GM18861 (cell line): ENCODE results near the gene LMOD1.
"Not testable (repeated sequence)": the region's sequence is repeated elsewhere in the genome, so short reads cannot be mapped to it uniquely, and the experiment has no call there.

Experiments used
- ATAC-seq: cut with Tn5 transposase; IDR thresholded peaks from one replicate; pipeline ENCODE4 v1.9.1; 2021; ENCODE audit not compliant: unreplicated experiment

The LMOD1 gene

GRCh38 chr1:201877877-201878401, 68.4 kb downstream of the LMOD1 start:
- ATAC-seq, result no peak

- ATAC-seq, result no peak
These were observed 70.1 kb downstream of the LMOD1 start for GRCh38 chr1:201876148-201876818.

- ATAC-seq, result no peak
These were observed 71.7 kb downstream of the LMOD1 start for GRCh38 chr1:201874672-201875071.

- no peak for ATAC-seq
These were observed 76.0 kb downstream of the LMOD1 start for GRCh38 chr1:201870397-201870796.

- no peak for ATAC-seq
These were observed 84.9 kb downstream of the LMOD1 start for GRCh38 chr1:201861448-201861847.

- ATAC-seq, result no peak
These were observed 86.9 kb downstream of the LMOD1 start for GRCh38 chr1:201859424-201859823.

- not testable (repeated sequence) for ATAC-seq
These were observed 89.6 kb downstream of the LMOD1 start for GRCh38 chr1:201856722-201857121.

GRCh38 chr1:201851949-201852348, 94.4 kb downstream of the LMOD1 start:
- ATAC-seq, result no peak

- ATAC-seq, result no peak
These were observed 96.3 kb downstream of the LMOD1 start for GRCh38 chr1:201850053-201850397.

GRCh38 chr1:201849372-201850052, 96.8 kb downstream of the LMOD1 start:
- ATAC-seq, result no peak

- no peak for ATAC-seq
These were observed 98.1 kb downstream of the LMOD1 start for GRCh38 chr1:201848230-201848629.

- ATAC-seq, result no peak
These were observed 99.2 kb downstream of the LMOD1 start for GRCh38 chr1:201847150-201847549.
